Measurements from ENCODE around the gene ARSI. TPM values are rescaled to one million over a fixed set of nuclear protein-coding genes. Genes with fewer than 3 reads are reported as not detected.

Gene ARSI
- total RNA-seq, 2 experiments from 2014 or later = not detected

DNA sequence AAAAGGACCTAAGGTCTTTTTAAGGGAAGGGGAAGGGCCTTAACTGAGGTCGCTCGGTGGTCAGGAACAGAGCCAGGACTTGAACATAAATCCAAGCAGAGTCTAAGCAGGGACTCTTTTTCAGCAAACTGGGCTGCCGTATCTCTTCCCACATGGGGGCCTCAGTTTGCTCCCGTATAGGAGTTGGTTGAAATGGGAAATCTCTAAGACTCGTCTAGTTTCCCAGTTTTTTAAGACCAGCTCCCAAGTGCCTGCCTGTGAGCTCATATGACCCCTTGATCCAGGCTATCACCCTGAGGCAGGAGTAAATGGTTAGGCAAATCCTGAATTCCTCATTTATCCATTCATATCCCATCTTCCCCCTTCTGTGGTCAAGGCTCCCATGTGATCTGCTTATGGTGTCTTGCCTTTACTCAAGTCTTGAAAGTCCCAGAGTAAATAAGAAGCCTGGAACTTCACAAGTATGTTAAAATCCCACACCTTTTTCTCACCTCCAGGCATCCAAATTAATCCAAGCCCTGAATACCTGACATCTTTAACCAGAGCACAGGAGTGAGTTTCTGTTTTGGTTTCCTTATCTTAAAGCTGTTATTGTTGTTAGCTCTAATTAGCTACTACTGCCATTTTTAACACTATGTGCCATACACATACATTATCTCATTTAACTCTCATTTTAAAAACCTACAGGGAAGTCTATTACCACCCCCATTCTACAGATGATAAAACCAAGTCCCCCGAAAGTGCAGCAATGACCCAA, 3.0 kb downstream of the ARSI start:
- Histone ChIP-seq H3K4me1 (ENCODE audit: insufficient read depth, low read length, poor library complexity, severe bottlenecking) (no peaks in the 10 kb centered on the region), H3K9me2 (ENCODE audit: insufficient read depth, low read length) (no peaks in the 10 kb centered on the region), H3K27ac (ENCODE audit: low read depth, low read length, poor library complexity, severe bottlenecking) (no peak overlapping the region), H3K4me3 (ENCODE audit: low read depth, low read length, poor library complexity, severe bottlenecking) (no peak overlapping the region), H3K9me3 (ENCODE audit: low read length) (no peaks in the 10 kb centered on the region), H4K20me1 (ENCODE audit: insufficient read depth, low read length) (no peaks in the 10 kb centered on the region), H3K36me3 (ENCODE audit: insufficient read depth, low read length) (no peaks in the 10 kb centered on the region), H2AFZ (ENCODE audit: low read length) (no peak overlapping the region), H3K79me2 (ENCODE audit: insufficient read depth, low read depth, low read length) (no peaks in the 10 kb centered on the region), H3K4me2 (ENCODE audit: low read length) (no peak overlapping the region)
- ChIA-PET POLR2A (interaction anchor here (0.6 to 1.5 kb wide), 2 partner anchors 10 to 526 kb away, joined by 3 read pairs; no protein-coding TSS in a partner anchor), CTCF (ENCODE audit: unreplicated experiment) (no interaction called here)
- DNase-seq (ENCODE audit: low spot score) = no peak
- intact Hi-C loops (cut with micrococcal nuclease; ENCODE audit: unreplicated experiment) = no loop called here
- TF ChIP-seq, protein P1, sequence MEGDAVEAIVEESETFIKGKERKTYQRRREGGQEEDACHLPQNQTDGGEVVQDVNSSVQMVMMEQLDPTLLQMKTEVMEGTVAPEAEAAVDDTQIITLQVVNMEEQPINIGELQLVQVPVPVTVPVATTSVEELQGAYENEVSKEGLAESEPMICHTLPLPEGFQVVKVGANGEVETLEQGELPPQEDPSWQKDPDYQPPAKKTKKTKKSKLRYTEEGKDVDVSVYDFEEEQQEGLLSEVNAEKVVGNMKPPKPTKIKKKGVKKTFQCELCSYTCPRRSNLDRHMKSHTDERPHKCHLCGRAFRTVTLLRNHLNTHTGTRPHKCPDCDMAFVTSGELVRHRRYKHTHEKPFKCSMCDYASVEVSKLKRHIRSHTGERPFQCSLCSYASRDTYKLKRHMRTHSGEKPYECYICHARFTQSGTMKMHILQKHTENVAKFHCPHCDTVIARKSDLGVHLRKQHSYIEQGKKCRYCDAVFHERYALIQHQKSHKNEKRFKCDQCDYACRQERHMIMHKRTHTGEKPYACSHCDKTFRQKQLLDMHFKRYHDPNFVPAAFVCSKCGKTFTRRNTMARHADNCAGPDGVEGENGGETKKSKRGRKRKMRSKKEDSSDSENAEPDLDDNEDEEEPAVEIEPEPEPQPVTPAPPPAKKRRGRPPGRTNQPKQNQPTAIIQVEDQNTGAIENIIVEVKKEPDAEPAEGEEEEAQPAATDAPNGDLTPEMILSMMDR (conservative IDR thresholded peaks at IDR 0.05; ENCODE audit: low read length) = no peak
- no peak for TF ChIP-seq EZH2phosphoT487 (IDR thresholded peaks at IDR 0.05; ENCODE audit: borderline replicate concordance, low read depth, low read length)
- no TSS peak for BruUV-seq (replicated peaks)

DNA sequence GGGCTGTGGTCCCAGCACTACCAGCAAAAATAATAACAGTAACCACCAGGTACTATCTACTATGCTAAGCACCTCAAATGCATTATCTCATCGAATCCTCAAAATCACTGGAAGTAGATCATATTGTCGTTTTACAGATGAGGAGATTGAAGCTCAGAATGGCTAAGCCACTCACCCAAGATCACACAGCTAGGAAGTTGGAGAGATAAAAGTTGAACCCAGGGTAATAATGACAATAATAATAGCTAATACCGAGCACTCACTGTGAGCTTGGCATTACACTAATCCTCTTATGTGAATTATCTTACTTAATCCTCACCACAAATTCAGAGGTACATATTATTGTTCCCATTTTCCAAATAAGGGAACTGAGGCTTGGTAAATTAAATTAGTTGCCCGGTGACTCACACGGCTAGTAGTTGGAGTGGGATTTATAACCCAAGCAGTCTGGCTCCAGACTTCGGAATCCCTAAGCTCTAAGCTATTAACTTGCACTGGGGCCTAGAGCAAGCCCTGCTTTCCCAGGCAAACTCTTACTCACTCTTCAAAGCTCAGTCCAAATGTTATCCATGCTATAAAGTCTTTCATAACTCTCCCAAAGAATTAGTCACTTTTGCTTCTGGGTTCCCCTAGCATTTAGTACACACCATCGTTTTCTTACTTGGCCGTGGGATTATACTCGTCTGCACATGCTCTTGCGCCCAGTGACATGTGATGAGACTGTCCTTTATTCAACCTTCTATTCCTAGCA, 3.8 kb downstream of the ARSI start:
- Histone ChIP-seq H4K20me1 (ENCODE audit: insufficient read depth, low read length) (no peaks in the 10 kb centered on the region), H3K9me3 (ENCODE audit: low read length) (no peaks in the 10 kb centered on the region), H3K4me3 (ENCODE audit: low read depth, low read length, poor library complexity, severe bottlenecking) (no peak overlapping the region), H3K9me2 (ENCODE audit: insufficient read depth, low read length) (no peaks in the 10 kb centered on the region), H3K79me2 (ENCODE audit: insufficient read depth, low read depth, low read length) (no peaks in the 10 kb centered on the region), H3K36me3 (ENCODE audit: insufficient read depth, low read length) (no peaks in the 10 kb centered on the region), H2AFZ (ENCODE audit: low read length) (no peak overlapping the region), H3K4me2 (ENCODE audit: low read length) (no peak overlapping the region), H3K4me1 (ENCODE audit: insufficient read depth, low read length, poor library complexity, severe bottlenecking) (no peaks in the 10 kb centered on the region), H3K27ac (ENCODE audit: low read depth, low read length, poor library complexity, severe bottlenecking) (no peak overlapping the region)
- DNase-seq (ENCODE audit: low spot score) = no peak
- POLR2A ChIA-PET = interaction anchor here (1.5 kb wide), 1 partner anchor 11 kb away, joined by 3 read pairs; no protein-coding TSS in a partner anchor
- CTCF ChIA-PET (ENCODE audit: unreplicated experiment) = interaction anchor here (0.6 kb wide), 1 partner anchor 108 kb away, joined by 5 read pairs; no protein-coding TSS in a partner anchor
- BruUV-seq (replicated peaks) = no TSS peak
- TF ChIP-seq EZH2phosphoT487 (IDR thresholded peaks at IDR 0.05; ENCODE audit: borderline replicate concordance, low read depth, low read length) = no peak
- TF ChIP-seq, protein P1 (conservative IDR thresholded peaks at IDR 0.05; ENCODE audit: low read length) = no peak
- intact Hi-C loops (cut with micrococcal nuclease; ENCODE audit: unreplicated experiment) = no loop called here

All from OCI-LY7 (cell line).